ENCODE results near the gene SLC35F5. TPM values are rescaled to one million over a fixed set of nuclear protein-coding genes. Genes with fewer than 3 reads are reported as not detected.

SLC35F5 gene
- polyA plus RNA-seq, 1 donor from 2014 or later: 56.2 TPM

DNA sequence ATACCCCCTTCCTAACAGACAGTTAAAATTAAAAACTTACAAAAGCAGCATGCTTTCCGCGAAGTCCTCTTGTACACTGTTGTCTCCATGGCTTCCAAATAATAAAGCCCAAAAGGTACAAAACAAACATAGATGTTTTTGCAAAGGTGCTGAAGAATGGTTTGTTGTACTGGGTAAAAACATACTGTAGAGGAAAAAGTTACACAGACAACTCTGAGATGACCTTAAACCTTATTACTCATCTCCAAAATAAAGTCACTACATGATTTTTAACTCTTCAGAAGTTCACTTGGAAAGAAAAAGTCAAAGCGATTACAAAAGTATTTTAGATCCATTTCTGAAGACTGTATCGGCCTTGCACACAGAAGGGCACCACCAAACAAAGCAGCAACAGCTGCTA lies 6.1 kb downstream of the SLC35F5 start:
- no peaks in the 10 kb centered on the region for H3K9me3 ChIP-seq (ENCODE audit: low read length)
- H3K4me2 ChIP-seq (ENCODE audit: low read length): no peak overlapping the region
- no peak overlapping the region for H3K4me3 ChIP-seq (ENCODE audit: low read length)
- peaks cover 29% of the 10 kb centered on the region for H3K79me2 ChIP-seq (replicated peaks; ENCODE audit: insufficient read depth, low read length)
- H3K27ac ChIP-seq (ENCODE audit: low read length): no peak overlapping the region
- H3K27me3 ChIP-seq (ENCODE audit: insufficient read depth, low read depth, low read length): no peaks in the 10 kb centered on the region
- H2AFZ ChIP-seq (ENCODE audit: low read depth, low read length): no peak overlapping the region
- no peak for TF ChIP-seq POLR2AphosphoS5 (IDR thresholded peaks at IDR 0.05)
- TF ChIP-seq TAF1 (IDR thresholded peaks at IDR 0.05; ENCODE audit: low read depth): no peak
- no peak for TF ChIP-seq MXI1 (conservative IDR thresholded peaks at IDR 0.05; ENCODE audit: poor library complexity, severe bottlenecking)
- TF ChIP-seq EP300 (conservative IDR thresholded peaks at IDR 0.05; ENCODE audit: poor library complexity, severe bottlenecking): no peak
- no peak for TF ChIP-seq CTCF (IDR thresholded peaks at IDR 0.05; ENCODE audit: poor library complexity, severe bottlenecking)
- no peak for TF ChIP-seq EZH2 (IDR thresholded peaks at IDR 0.05; ENCODE audit: borderline replicate concordance, insufficient read depth, low read length, poor library complexity, severe bottlenecking)
- no peak for TF ChIP-seq REST (IDR thresholded peaks at IDR 0.05; ENCODE audit: borderline replicate concordance)
- no peak for TF ChIP-seq SMC3 (conservative IDR thresholded peaks at IDR 0.05; ENCODE audit: poor library complexity)
- no peak for TF ChIP-seq RAD21 (conservative IDR thresholded peaks at IDR 0.05)
- no peaks in the 10 kb centered on the region for H4K20me1 ChIP-seq (ENCODE audit: insufficient read depth)
- H3K9me2 ChIP-seq (ENCODE audit: insufficient read depth, low read length): no peaks in the 10 kb centered on the region
- no peaks in the 10 kb centered on the region for H3K36me3 ChIP-seq (ENCODE audit: insufficient read depth, low read length)
- no peaks in the 10 kb centered on the region for H3F3A ChIP-seq (ENCODE audit: insufficient read depth, low read length, poor library complexity, severe bottlenecking)
- no peak overlapping the region for H3K9ac ChIP-seq (ENCODE audit: low read length)

DNA sequence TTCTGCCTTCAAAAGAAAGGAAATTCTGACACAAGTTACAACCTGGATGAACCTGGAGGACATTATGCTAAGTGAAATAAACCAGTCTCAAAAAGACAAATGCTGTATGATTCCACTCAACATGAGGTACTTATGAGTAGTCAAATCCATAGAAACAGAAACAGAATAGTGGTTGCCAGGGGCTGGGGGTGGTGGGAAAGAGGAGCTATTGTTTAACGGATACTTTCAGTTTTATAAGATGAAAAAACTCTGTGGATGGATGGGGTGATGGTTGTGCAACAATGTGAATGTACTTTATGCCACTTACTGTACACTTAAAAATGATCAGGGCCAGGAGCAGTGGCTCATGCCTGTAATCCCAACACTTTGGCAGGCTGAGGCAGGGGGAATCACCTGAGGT lies 15.4 kb downstream of the SLC35F5 start:
- Histone ChIP-seq H3F3A (ENCODE audit: insufficient read depth, low read length, poor library complexity, severe bottlenecking) (no peaks in the 10 kb centered on the region), H3K9me2 (ENCODE audit: insufficient read depth, low read length) (no peaks in the 10 kb centered on the region)

More for the DNA sequence above, 15.4 kb downstream of the SLC35F5 start:
- Histone ChIP-seq H2AFZ (ENCODE audit: low read depth, low read length) (no peak overlapping the region), H3K36me3 (ENCODE audit: insufficient read depth, low read length) (peaks cover 23% of the 10 kb centered on the region), H3K9ac (ENCODE audit: low read length) (no peak overlapping the region), H3K27ac (ENCODE audit: low read length) (no peak overlapping the region), H4K20me1 (ENCODE audit: insufficient read depth) (no peaks in the 10 kb centered on the region), H3K9me3 (ENCODE audit: low read length) (no peaks in the 10 kb centered on the region), H3K4me2 (ENCODE audit: low read length) (no peak overlapping the region), H3K27me3 (ENCODE audit: insufficient read depth, low read depth, low read length) (no peaks in the 10 kb centered on the region), H3K79me2 (replicated peaks; ENCODE audit: insufficient read depth, low read length) (no peaks in the 10 kb centered on the region), H3K4me3 (ENCODE audit: low read length) (no peak overlapping the region)
- TF ChIP-seq EP300 (conservative IDR thresholded peaks at IDR 0.05; ENCODE audit: poor library complexity, severe bottlenecking) (no peak), MXI1 (conservative IDR thresholded peaks at IDR 0.05; ENCODE audit: poor library complexity, severe bottlenecking) (no peak), REST (IDR thresholded peaks at IDR 0.05; ENCODE audit: borderline replicate concordance) (no peak), SMC3 (conservative IDR thresholded peaks at IDR 0.05; ENCODE audit: poor library complexity) (no peak), POLR2AphosphoS5 (IDR thresholded peaks at IDR 0.05) (no peak), TAF1 (IDR thresholded peaks at IDR 0.05; ENCODE audit: low read depth) (no peak), EZH2 (IDR thresholded peaks at IDR 0.05; ENCODE audit: borderline replicate concordance, insufficient read depth, low read length, poor library complexity, severe bottlenecking) (no peak), CTCF (IDR thresholded peaks at IDR 0.05; ENCODE audit: poor library complexity, severe bottlenecking) (no peak), RAD21 (conservative IDR thresholded peaks at IDR 0.05) (no peak)

Data from neural cell (in vitro differentiated cells).